SK-MEL-5 (cell line): ENCODE results near the gene SMIM29. TPM values are rescaled to one million over a fixed set of nuclear protein-coding genes. Genes with fewer than 3 reads are reported as not detected.

ENCODE experiments used
- DNase-seq: peaks from one replicate; pipeline ENCODE4 v3.0.0-alpha.2; 2016; ENCODE audit warnings: low read depth, low spot score
- in situ Hi-C: cut with HindIII; loops from 2 replicates; pipeline ENCODE4 v1.10.0; 2016; ENCODE audit warnings: low sequenced_read_pairs, high pct_unique_total_duplicates, low pct_unique_long_range_greater_than_20kb
- total RNA-seq: library from RNA; depleted of rRNA; stranded (reverse); fragments of >200 nt; shearing (Covaris generic); gene quantifications from 2 replicates; pipeline ENCODE4 v1.2.3, GENCODE V29; 2014

The SMIM29 gene
- total RNA-seq, 1 experiment from 2014 or later: 66.6 TPM

DNA sequence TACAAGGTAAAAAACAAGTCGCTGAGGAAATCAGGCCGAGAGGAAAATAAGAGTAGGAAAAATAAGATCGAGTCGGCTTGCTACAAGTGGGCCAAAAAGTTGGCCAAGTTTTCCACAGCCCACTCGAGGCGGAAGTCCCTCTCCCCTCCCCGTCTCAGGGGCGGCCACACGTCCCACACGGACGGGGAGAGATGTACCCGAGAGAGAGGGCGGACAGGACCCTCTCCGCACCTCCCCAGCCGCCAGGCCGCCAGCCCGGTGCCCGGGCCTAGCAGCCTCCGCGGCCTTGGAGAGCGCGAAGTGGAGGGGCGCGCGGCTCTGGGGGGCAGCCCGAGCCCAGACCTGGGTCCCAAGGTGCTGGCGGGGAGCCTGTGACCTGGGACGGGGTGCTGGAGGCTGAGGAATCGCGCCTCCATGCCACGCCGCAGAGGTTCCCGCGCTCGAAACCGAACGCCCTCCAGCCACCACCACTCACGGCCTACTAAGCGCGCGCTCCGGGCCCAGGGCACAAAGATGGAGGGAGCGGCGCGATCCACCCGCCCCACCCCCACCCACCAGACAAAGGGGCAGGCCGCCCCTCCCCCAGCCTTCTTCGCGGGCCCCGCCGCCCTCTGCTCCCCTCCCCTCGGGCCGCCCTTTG, 14.0 kb downstream of the SMIM29 start:
- in situ Hi-C loops: no loop called here
- DNase-seq: no peak

- DNase-seq: no peak
- in situ Hi-C loops: no loop called here
Observed at GRCh38 chr6:34233867-34234266, 14.9 kb downstream of the SMIM29 start.

GRCh38 chr6:34232901-34233300, 15.9 kb downstream of the SMIM29 start:
- in situ Hi-C loops: no loop called here
- DNase-seq: no peak

- in situ Hi-C loops: no loop called here
- DNase-seq: no peak
Observed at GRCh38 chr6:34231566-34232336, 17.1 kb downstream of the SMIM29 start.

DNA sequence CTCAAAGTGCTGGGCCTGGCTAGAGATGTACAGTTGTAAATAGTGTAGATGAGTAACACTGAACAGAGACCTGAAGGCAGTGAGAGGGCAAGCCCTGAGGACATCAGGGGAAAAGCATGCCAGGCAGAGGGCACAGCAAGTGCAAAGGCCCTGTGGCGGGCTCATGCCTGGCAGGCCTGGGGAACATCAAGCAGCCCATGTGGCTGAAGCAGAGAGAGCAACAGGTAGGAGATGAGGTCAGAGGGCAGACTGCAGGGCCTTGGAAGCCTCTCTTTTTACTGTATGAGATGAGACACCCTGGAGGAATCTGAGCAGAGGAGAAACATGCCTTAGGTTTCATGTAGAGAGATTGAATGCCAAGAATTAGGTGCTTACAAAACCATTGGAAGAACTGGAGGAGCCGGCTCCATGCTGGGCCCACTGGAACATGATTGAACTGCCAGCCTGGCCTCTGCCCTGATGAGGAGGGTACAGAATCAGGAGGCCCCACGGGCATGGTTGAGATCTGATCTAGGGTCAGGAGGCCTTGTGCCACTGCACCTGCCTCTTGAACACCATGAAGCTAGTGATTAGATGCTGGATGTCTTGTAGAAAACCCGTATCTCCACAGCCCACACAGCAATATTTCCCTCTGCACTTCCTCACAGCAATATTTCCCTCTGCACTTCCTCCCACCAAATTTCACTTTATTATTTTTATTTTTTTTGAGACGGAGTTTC, 18.0 kb downstream of the SMIM29 start:
- in situ Hi-C loops: no loop called here
- DNase-seq: no peak

- no peak for DNase-seq
- in situ Hi-C loops: no loop called here
Observed at GRCh38 chr6:34229877-34230276, 18.9 kb downstream of the SMIM29 start.

DNA sequence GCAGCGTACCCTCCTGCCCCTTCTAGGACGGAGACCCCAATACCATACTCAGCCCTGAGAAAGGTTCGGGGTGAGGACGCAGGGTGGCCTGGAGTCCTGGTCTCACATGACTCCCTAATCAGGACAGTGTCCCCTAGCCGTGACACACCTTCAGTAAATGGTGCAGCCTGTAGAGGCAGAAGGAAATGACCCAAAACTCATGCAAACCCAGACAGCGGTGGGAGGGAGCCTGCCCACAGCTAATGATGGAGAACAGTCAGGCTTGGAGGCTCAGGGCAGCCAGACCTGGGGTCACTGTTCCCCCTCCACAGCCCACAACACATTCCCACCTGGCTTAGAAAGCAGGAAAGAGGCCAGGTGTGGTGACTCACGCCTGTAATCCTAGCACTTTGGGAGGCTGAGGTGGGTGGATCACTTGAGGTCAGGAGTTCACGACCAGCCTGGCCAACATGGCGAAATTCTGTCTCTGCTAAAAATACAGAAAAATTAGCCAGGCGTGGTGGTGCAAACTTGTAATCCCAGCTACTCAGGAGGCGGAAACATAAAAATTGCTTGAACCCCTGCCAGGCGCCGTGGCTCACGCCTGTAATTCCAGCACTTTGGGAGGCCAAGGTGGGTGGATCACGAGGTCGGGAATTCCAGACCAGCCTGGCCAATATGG, 20.9 kb downstream of the SMIM29 start:
- in situ Hi-C loops: no loop called here
- no peak for DNase-seq

DNA sequence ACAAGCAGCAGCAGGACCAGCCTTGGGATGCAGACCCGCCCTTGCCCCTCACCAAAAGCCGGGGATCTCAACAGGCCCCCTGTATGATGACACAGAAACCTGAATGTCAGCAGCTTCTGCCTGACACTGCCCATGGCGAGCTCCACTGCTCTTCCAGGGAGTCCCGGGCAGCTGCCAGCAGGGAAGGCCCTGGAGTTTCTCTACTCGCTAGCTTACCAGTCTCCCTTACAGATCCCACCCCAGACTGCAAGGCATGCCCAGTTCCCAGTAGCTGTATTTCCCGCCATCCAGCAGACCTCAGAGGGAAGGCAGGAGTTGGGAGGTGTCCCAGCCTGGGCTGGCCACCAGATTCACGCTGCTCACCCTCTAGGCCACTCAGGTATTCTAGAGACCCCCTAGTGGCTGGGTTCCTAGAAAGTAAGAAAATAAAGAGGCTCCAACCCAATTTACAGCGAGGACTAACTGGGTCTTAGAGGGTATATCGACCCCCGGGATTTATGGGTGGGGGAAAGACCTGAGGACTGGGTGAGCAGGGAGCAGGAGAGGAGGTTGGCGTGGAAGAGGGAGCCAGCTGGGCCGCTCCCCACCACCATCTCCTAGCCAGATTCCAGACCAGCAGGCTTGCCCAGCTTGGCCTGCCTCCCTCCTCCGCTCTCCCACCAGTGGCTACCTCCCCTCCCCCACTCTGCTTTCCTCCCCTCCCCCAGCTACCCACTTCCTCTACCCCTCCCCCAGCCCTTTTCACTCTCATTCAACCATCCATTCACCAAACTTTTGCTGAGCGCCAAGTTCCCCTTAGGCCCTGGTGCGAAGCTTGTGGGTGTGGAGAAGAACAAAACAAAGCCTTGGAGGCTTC, 21.8 kb downstream of the SMIM29 start:
- in situ Hi-C loops: no loop called here
- DNase-seq: no peak

DNA sequence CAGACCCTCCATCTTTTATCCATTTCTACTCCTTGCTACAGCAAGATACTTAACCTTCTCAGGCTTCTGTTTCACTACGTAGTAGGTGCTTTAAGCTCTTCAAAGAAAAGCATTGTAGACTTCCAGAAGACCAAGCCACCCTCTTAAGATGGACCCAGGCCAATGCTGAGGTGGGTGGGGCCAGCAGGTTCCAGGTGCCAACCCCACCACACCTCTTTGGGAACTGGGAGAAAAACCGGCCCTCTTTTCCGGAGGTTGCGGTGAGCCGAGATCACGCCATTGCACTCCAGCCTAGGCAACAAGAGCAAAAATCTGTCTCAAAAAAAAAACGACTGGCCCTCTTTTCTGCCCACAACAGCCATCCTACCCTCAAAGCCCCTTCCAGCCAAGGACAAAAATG, 22.7 kb downstream of the SMIM29 start:
- DNase-seq: no peak
- in situ Hi-C loops: no loop called here

- no peak for DNase-seq
- in situ Hi-C loops: no loop called here
Observed at GRCh38 chr6:34225551-34225950, 23.3 kb downstream of the SMIM29 start.

DNA sequence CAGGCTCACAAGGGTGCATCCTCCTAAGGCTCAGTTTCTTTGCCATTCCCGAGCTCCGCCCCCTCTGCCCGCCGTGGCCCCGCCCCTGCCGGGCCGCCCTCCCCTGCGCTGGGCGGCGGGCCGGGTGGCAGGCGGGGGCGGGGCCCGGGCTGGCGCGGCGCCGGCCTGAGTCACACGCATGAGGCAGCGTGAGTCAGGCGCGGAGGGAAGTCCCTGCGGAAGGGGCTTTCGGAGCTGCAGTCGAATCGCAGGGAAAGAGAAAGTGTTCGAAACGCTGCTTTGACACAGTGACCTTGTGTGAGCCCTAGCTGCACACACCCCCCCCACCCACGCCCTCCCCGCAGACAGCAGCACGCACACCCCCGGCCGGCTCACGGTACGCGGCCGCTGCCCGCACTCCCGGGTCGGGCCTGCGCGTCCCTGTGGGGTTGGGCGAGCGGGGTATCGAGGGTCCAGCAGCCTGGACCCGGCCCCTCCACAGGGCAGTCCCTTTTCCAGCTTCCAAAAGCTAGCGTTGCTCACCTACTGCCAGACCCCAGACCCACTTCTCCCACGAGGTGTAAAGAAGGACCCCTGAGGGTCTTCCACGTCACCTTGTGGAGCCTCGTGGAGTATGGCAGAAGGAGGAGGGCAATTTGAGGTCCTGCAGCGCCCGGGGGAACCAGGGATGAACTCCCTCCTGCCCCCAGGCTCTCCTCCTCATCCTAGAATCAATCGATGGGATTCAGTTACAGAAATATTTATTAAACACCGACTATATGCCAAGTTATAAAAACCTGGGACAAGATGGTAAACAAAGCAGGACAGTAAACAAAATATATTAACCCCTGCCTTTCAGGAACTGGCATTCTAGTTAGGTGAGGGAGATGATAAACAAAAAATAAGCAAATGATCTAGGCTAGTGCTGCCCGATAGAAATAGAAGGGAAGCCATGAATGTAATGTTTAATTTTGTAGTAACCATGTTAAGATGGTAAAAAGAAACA, 24.6 kb downstream of the SMIM29 start:
- DNase-seq: peak; percentile 94
- in situ Hi-C loops: no loop called here

- in situ Hi-C loops: no loop called here
- no peak for DNase-seq
Observed at GRCh38 chr6:34223381-34223955, 25.3 kb downstream of the SMIM29 start.

DNA sequence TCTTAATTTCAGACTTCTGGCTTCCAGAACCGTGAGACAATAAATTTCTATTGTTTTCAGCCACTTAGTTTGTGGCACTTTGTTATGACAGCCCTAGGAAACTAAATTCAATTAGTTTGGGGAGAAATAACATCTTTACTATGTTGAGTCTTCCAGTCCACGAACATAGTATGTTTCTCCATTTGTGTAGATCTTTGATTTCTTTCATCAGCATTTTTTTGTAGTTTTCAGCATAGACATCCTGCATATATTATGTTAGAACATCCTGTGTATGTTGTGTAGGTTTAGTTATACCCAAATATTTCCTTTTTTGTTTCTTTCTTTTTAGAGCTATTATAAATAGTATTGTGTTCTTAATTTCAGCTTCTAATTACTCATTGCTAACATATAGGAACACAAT, 30.1 kb downstream of the SMIM29 start:
- DNase-seq: no peak
- in situ Hi-C loops: no loop called here

GRCh38 chr6:34213772-34214171, 35.0 kb downstream of the SMIM29 start:
- no peak for DNase-seq
- in situ Hi-C loops: no loop called here

GRCh38 chr6:34207695-34208443, 40.9 kb downstream of the SMIM29 start:
- in situ Hi-C loops: no loop called here
- no peak for DNase-seq
